ENCODE data around the gene SSPN.

DNA sequence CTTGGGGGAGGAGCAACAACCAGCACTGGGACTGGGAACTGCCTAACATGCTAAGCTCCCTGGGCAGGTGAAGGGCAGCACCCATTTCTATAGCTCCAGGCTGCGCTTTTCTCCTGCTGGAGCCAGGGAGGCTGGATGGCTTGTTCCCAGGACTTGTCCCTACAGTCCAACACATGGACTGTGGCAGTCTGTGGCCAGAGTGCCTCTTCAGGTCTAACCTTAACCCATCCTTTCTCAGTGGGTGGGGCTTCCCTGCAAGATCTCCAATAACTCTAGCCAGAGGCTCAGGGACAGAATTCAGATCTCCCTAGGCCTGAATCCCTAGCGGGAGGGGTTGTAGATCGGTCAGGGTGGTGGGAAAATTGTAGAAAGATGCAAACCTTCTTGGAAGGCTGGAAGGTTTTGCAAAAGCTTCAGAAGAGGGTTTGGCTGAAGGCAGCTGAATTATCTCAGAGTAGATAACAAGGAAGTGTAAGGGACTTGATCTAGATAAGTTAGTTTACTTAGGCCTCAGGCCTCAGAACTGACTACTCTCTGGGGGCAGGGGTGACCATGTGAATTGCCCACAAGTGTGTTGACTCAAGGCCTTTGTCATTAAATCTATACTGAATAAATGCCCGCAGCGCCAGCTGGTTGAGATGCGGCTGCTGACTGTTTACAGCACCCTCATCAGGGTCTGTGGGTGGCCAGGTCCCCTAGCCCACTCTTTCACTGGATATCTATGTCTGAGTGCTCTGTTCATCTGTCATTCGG lies 60.7 kb downstream of the SSPN start:
- TF ChIP-seq ETV6 (CRISPR knock-in tag; IDR thresholded peaks at IDR 0.05) (no peak), KAT7 (CRISPR knock-in tag; IDR thresholded peaks at IDR 0.05; ENCODE audit: borderline replicate concordance) (no peak), NFE2L1 (CRISPR knock-in tag; IDR thresholded peaks at IDR 0.05) (no peak), JUN (CRISPR knock-in tag; IDR thresholded peaks at IDR 0.05) (no peak)
- TF ChIP-seq, protein P1, sequence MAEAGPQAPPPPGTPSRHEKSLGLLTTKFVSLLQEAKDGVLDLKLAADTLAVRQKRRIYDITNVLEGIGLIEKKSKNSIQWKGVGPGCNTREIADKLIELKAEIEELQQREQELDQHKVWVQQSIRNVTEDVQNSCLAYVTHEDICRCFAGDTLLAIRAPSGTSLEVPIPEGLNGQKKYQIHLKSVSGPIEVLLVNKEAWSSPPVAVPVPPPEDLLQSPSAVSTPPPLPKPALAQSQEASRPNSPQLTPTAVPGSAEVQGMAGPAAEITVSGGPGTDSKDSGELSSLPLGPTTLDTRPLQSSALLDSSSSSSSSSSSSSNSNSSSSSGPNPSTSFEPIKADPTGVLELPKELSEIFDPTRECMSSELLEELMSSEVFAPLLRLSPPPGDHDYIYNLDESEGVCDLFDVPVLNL (CRISPR knock-in tag; IDR thresholded peaks at IDR 0.05; ENCODE audit: borderline replicate concordance, low read depth) = no peak
- TF ChIP-seq, protein P2, sequence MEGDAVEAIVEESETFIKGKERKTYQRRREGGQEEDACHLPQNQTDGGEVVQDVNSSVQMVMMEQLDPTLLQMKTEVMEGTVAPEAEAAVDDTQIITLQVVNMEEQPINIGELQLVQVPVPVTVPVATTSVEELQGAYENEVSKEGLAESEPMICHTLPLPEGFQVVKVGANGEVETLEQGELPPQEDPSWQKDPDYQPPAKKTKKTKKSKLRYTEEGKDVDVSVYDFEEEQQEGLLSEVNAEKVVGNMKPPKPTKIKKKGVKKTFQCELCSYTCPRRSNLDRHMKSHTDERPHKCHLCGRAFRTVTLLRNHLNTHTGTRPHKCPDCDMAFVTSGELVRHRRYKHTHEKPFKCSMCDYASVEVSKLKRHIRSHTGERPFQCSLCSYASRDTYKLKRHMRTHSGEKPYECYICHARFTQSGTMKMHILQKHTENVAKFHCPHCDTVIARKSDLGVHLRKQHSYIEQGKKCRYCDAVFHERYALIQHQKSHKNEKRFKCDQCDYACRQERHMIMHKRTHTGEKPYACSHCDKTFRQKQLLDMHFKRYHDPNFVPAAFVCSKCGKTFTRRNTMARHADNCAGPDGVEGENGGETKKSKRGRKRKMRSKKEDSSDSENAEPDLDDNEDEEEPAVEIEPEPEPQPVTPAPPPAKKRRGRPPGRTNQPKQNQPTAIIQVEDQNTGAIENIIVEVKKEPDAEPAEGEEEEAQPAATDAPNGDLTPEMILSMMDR (IDR thresholded peaks at IDR 0.05) = no peak
